HL-60 (cell line): Measurements from ENCODE around the gene CNTNAP2.

ENCODE experiments used
- DNase-seq, 2 experiments: peaks; one replicate each; pipeline ENCODE4 v3.0.0-alpha.2; 2010 to 2020; ENCODE audit warnings: low read depth in 1 of 2, low spot score in 1 of 2
- H3K27ac ChIP-seq: fragments of 250-450 bp; sonication (Bioruptor Pico); replicated peaks from 2 replicates; pipeline ENCODE4 v1.5.1; 2020; ENCODE audit warnings: mild to moderate bottlenecking, moderate library complexity
- H3K27me3 ChIP-seq: fragments of 250-450 bp; sonication (Bioruptor Pico); 2 replicates; pipeline ENCODE4 v1.5.1; 2021; ENCODE audit warnings: mild to moderate bottlenecking, moderate library complexity; ENCODE audit not compliant: insufficient read depth, poor library complexity, severe bottlenecking
- H3K4me3 ChIP-seq: replicated peaks from 2 replicates; pipeline ENCODE4 v1.5.1; 2011; ENCODE audit warnings: mild to moderate bottlenecking, control low read depth, low read length; ENCODE audit not compliant: insufficient read depth
- GABPA ChIP-seq: IDR thresholded peaks from 2 replicates; pipeline ENCODE4 v1.6.1; 2012; ENCODE audit warnings: low read depth
- POLR2AphosphoS5 ChIP-seq: IDR thresholded peaks from 2 replicates; pipeline ENCODE4 v1.6.1; 2012; ENCODE audit warnings: low read depth
- SPI1 ChIP-seq: IDR thresholded peaks from 2 replicates; pipeline ENCODE4 v1.6.1; 2012; ENCODE audit warnings: low read depth, mild to moderate bottlenecking, borderline replicate concordance
- TF ChIP-seq, protein P1 (sequence below): IDR thresholded peaks from one replicate; pipeline ENCODE4 v1.5.1; 2011; ENCODE audit warnings: low read length, control low read depth, inconsistent platforms; ENCODE audit not compliant: insufficient read depth
- TF ChIP-seq, protein P2 (sequence below): IDR thresholded peaks from 2 replicates; pipeline ENCODE4 v1.6.1; 2012; ENCODE audit warnings: low read depth; ENCODE audit not compliant: insufficient replicate concordance

Gene CNTNAP2

DNA sequence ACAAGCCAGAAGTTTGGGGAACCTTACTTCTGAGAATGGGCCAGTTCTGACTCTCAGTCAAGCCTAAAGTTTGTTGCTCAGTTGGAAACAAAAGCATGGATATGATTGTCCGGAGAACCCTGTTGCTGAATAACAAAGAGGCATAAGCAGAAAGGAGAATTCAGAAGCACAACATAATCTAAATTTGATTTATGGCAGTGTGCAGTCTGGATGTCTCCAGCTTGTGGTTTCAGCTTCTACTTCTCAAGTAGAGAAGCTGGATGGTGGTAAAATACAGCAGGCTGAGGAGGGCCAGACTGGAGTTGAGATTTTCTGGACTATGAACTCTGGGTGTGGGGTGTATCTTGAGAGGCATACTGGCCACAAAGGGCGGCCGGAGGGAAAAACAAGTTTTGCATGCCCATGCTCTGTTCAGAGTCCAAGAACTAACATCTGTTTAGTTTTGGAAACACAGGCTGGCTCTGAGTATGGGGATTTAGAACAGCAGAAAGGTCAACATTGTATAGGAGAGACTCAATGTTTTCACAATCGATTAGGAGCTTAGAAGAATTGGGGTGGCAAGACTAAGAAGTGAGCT is 592.9 kb downstream of the CNTNAP2 start:
- no peak overlapping the region for H3K4me3 ChIP-seq
- TF ChIP-seq, protein P1, sequence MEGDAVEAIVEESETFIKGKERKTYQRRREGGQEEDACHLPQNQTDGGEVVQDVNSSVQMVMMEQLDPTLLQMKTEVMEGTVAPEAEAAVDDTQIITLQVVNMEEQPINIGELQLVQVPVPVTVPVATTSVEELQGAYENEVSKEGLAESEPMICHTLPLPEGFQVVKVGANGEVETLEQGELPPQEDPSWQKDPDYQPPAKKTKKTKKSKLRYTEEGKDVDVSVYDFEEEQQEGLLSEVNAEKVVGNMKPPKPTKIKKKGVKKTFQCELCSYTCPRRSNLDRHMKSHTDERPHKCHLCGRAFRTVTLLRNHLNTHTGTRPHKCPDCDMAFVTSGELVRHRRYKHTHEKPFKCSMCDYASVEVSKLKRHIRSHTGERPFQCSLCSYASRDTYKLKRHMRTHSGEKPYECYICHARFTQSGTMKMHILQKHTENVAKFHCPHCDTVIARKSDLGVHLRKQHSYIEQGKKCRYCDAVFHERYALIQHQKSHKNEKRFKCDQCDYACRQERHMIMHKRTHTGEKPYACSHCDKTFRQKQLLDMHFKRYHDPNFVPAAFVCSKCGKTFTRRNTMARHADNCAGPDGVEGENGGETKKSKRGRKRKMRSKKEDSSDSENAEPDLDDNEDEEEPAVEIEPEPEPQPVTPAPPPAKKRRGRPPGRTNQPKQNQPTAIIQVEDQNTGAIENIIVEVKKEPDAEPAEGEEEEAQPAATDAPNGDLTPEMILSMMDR: no peak
- TF ChIP-seq, protein P2, sequence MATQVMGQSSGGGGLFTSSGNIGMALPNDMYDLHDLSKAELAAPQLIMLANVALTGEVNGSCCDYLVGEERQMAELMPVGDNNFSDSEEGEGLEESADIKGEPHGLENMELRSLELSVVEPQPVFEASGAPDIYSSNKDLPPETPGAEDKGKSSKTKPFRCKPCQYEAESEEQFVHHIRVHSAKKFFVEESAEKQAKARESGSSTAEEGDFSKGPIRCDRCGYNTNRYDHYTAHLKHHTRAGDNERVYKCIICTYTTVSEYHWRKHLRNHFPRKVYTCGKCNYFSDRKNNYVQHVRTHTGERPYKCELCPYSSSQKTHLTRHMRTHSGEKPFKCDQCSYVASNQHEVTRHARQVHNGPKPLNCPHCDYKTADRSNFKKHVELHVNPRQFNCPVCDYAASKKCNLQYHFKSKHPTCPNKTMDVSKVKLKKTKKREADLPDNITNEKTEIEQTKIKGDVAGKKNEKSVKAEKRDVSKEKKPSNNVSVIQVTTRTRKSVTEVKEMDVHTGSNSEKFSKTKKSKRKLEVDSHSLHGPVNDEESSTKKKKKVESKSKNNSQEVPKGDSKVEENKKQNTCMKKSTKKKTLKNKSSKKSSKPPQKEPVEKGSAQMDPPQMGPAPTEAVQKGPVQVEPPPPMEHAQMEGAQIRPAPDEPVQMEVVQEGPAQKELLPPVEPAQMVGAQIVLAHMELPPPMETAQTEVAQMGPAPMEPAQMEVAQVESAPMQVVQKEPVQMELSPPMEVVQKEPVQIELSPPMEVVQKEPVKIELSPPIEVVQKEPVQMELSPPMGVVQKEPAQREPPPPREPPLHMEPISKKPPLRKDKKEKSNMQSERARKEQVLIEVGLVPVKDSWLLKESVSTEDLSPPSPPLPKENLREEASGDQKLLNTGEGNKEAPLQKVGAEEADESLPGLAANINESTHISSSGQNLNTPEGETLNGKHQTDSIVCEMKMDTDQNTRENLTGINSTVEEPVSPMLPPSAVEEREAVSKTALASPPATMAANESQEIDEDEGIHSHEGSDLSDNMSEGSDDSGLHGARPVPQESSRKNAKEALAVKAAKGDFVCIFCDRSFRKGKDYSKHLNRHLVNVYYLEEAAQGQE: no peak
- TF ChIP-seq GABPA (no peak), SPI1 (no peak), POLR2AphosphoS5 (no peak)
- no peak overlapping the region for H3K27ac ChIP-seq
- no peaks in the 10 kb centered on the region for H3K27me3 ChIP-seq
- DNase-seq: no peak

DNA sequence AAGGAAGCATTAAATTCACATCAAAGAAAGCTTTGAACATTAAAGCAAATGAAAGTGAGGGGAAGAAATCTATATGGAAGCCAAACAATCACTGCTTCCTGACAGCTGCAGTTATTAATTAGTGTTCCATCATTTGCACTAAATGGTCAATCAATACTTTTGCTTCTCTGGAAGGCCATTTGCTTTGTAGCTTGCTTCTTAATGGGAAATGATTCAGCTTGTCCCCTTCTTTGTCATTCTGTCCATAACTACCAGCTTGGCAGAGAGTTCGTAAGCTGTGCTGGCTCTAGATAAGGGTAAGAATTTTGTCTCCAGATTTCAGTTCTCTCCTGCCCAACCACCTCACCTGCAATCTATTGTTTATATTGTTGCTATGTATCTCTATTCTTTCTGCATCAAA is 596.6 kb downstream of the CNTNAP2 start:
- DNase-seq: no peak
- H3K27ac ChIP-seq: no peak overlapping the region
- H3K4me3 ChIP-seq: no peak overlapping the region
- TF ChIP-seq SPI1 (no peak), GABPA (no peak)
- TF ChIP-seq, protein P1: no peak
- TF ChIP-seq, protein P2: no peak
- no peaks in the 10 kb centered on the region for H3K27me3 ChIP-seq

DNA sequence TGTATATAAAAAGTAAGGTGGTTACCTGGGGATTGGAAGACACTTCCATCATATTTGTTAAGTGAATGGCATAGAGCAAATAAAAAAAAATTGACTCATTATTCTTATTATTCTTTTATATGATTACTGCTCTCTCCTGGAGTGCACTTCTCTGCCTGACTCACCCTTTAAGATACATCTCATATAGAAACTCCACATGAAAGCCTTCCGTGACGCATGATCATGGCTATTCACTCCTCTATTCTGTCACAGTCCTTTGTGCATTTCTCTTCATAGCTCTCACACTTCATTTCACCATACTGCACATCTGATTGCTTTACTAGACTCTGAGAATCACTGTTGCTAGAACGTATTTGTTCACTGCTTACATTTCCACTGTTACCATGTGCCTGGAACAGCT is 597.3 kb downstream of the CNTNAP2 start:
- DNase-seq: no peak
- TF ChIP-seq, protein P1: no peak
- no peak for TF ChIP-seq POLR2AphosphoS5
- no peak for TF ChIP-seq GABPA
- TF ChIP-seq, protein P2: no peak
- no peak for TF ChIP-seq SPI1

More for the DNA sequence above, 597.3 kb downstream of the CNTNAP2 start:
- Histone ChIP-seq H3K27ac (no peak overlapping the region), H3K4me3 (no peak overlapping the region), H3K27me3 (no peaks in the 10 kb centered on the region)
